Progenitor cell of endocrine pancreas (in vitro differentiated cells): ENCODE measurements around the gene MAPT. TPM values are rescaled to one million over a fixed set of nuclear protein-coding genes. Genes with fewer than 3 reads are reported as not detected.

ENCODE experiments used
- DNase-seq: peaks from one replicate; pipeline ENCODE4 v3.0.0; 2021; ENCODE audit warnings: low spot score; ENCODE audit not compliant: unreplicated experiment
- H3K27ac Mint-ChIP-seq: 2 replicates; pipeline ENCODE4 v1.8.0; 2021; ENCODE audit warnings: mild to moderate bottlenecking, moderate library complexity, mixed read lengths
- H3K27me3 Mint-ChIP-seq: 2 replicates; pipeline ENCODE4 v1.8.0; 2021; ENCODE audit warnings: mixed read lengths
- H3K36me3 Mint-ChIP-seq: 2 replicates; pipeline ENCODE4 v1.8.0; 2022; ENCODE audit warnings: mixed read lengths; ENCODE audit not compliant: insufficient read depth
- H3K4me1 Mint-ChIP-seq: 2 replicates; pipeline ENCODE4 v1.8.0; 2021; ENCODE audit warnings: low read depth, mixed read lengths
- H3K4me3 Mint-ChIP-seq: 2 replicates; pipeline ENCODE4 v1.8.0; 2021; ENCODE audit warnings: low read depth, mild to moderate bottlenecking, moderate library complexity, mixed read lengths
- H3K9me3 Mint-ChIP-seq: 2 replicates; pipeline ENCODE4 v1.8.0; 2021; ENCODE audit warnings: low read depth, mixed read lengths
- total RNA-seq: library from RNA; stranded (reverse); gene quantifications from 2 replicates; pipeline ENCODE4 v1.2.1, GENCODE V29; 2021
- TF ChIP-seq, protein P1 (sequence below): fragments of 200-600 bp; sonication (generic); IDR thresholded peaks from one replicate; pipeline ENCODE4 v1.5.0; 2021; ENCODE audit warnings: antibody characterized with exemption, mild to moderate bottlenecking; ENCODE audit not compliant: unreplicated experiment

The MAPT gene
- total RNA-seq, 1 donor from 2014 or later, result 2.5 TPM

DNA sequence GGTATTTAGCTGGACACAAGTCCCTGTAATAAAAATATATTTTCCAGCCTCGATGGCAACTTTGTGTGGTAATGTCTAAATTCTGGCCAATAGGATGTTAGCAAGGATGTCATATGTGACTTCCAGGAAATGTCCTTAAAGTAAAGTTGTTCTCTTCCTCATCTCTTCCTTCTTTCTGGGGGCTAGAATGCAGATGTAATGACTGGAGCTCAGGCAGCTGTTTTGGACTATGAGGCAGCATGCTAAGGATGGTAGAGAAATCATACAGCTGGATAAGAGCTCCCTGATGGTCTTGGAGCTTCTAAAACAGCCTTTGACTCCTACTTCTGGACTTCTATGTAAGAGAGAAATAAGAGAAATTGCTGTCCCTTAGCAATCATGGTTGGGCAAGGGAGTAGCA, 16.9 kb upstream of the MAPT start:
- H3K4me1 Mint-ChIP-seq, result no peaks in the 10 kb centered on the region
- H3K4me3 Mint-ChIP-seq, result no peak overlapping the region
- no peaks in the 10 kb centered on the region for H3K36me3 Mint-ChIP-seq
- H3K27ac Mint-ChIP-seq, result no peak overlapping the region
- TF ChIP-seq, protein P1, sequence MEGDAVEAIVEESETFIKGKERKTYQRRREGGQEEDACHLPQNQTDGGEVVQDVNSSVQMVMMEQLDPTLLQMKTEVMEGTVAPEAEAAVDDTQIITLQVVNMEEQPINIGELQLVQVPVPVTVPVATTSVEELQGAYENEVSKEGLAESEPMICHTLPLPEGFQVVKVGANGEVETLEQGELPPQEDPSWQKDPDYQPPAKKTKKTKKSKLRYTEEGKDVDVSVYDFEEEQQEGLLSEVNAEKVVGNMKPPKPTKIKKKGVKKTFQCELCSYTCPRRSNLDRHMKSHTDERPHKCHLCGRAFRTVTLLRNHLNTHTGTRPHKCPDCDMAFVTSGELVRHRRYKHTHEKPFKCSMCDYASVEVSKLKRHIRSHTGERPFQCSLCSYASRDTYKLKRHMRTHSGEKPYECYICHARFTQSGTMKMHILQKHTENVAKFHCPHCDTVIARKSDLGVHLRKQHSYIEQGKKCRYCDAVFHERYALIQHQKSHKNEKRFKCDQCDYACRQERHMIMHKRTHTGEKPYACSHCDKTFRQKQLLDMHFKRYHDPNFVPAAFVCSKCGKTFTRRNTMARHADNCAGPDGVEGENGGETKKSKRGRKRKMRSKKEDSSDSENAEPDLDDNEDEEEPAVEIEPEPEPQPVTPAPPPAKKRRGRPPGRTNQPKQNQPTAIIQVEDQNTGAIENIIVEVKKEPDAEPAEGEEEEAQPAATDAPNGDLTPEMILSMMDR, result no peak
- no peak for DNase-seq
- no peaks in the 10 kb centered on the region for H3K9me3 Mint-ChIP-seq
- peaks cover 31% of the 10 kb centered on the region for H3K27me3 Mint-ChIP-seq

DNA sequence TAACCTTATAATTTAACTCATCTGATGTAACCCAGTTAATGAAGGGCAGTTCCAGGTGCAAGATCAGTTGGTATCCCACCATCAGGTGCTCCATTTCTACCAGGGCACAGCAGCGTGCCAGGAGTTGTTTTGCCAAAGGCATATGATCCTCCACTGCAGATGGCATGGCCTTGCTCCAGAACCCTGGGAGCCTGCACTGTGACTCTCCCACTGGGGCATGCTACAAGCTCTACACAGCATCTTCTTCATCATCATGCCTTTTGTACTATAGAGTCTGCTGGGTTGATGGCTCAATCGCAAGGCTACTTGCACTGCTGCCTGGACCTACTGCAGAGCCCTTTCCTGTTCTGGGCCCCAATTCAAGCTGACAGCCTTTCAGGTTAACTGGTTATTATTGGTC, 11.3 kb upstream of the MAPT start:
- TF ChIP-seq, protein P1, result no peak
- no peak for DNase-seq
- Mint-ChIP-seq H3K27ac (no peak overlapping the region), H3K4me1 (no peaks in the 10 kb centered on the region), H3K9me3 (no peaks in the 10 kb centered on the region), H3K27me3 (peaks cover 34% of the 10 kb centered on the region), H3K36me3 (no peaks in the 10 kb centered on the region), H3K4me3 (no peak overlapping the region)

DNA sequence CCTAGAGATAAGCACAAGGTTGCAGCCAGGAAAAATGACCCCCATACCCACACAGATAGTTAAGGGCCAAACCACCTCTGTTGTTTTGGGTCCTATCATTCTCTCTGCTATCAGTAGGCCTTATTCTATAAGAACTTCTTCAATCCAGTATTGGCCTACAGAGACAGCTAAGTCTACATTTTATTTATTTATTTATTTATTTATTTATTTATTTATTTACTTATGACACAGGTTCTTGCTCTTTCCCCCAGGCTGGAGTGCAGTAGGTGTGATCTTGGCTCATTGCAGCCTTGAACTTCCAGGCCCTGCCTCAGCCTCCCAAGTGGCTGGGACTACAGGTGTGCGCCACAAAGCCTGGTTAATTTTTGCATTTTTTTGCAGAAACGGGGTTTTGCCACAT, 7.5 kb upstream of the MAPT start:
- no peak for DNase-seq
- Mint-ChIP-seq H3K4me3 (no peak overlapping the region), H3K4me1 (no peaks in the 10 kb centered on the region), H3K27me3 (peaks cover 51% of the 10 kb centered on the region), H3K9me3 (no peaks in the 10 kb centered on the region), H3K36me3 (no peaks in the 10 kb centered on the region), H3K27ac (no peak overlapping the region)
- TF ChIP-seq, protein P1, result no peak

DNA sequence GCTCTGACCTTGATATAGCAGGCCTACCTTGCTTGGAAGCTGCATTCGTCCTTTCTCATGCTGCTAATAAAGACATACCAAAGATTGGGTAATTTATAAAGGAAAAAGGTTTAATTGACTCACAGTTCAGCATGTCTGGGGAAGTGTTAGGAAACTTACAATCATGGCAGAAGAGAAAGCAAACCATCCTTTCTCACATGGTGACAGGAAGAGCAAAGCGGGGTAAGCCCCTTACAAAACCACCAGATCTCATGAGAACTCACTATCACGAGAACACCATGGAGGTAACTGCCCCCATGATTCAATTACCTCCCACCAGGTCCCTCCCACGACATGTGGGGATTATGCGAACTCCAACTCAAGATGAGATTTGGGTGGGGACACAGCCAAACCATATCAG, 6.0 kb upstream of the MAPT start:
- H3K36me3 Mint-ChIP-seq, result no peaks in the 10 kb centered on the region
- TF ChIP-seq, protein P1, result no peak
- no peaks in the 10 kb centered on the region for H3K4me1 Mint-ChIP-seq
- H3K27me3 Mint-ChIP-seq, result peaks cover 50% of the 10 kb centered on the region
- H3K9me3 Mint-ChIP-seq, result no peaks in the 10 kb centered on the region
- no peak overlapping the region for H3K27ac Mint-ChIP-seq
- DNase-seq, result no peak
- no peak overlapping the region for H3K4me3 Mint-ChIP-seq

DNA sequence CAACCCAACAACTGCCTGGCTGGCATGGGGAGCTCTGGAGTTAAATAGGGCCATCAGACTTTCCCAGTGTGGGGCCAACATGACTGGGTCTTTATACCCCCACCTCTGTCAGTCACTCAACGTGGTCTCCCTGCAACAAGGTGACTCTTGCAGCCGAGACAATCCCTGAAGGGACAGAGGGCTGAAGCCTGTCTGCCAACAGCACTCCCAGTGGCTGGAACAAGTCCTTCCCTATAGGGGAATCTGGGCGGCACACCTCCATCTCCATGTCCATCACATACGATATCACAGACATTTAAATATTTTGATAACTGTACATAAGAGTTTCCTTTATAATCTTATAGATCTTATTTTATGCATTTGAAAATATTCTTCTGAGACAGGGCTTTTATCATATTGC, 4.8 kb upstream of the MAPT start:
- peaks cover 44% of the 10 kb centered on the region for H3K27me3 Mint-ChIP-seq
- TF ChIP-seq, protein P1, result peak; percentile 47
- H3K4me1 Mint-ChIP-seq, result no peaks in the 10 kb centered on the region
- H3K4me3 Mint-ChIP-seq, result no peak overlapping the region
- no peak for DNase-seq
- H3K9me3 Mint-ChIP-seq, result no peaks in the 10 kb centered on the region
- H3K27ac Mint-ChIP-seq, result no peak overlapping the region
- no peaks in the 10 kb centered on the region for H3K36me3 Mint-ChIP-seq

DNA sequence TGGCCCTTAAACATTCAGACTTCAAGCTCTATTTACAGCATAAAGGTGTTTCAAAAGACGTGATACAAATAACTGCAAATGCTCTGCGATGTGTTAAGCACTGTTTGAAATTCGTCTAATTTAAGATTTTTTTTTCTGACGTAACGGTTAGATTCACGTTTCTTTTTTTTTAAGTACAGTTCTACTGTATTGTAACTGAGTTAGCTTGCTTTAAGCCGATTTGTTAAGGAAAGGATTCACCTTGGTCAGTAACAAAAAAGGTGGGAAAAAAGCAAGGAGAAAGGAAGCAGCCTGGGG, 681 bp upstream of the MAPT start:
- DNase-seq, result no peak
- no peaks in the 10 kb centered on the region for H3K9me3 Mint-ChIP-seq
- peaks cover 61% of the 10 kb centered on the region for H3K27me3 Mint-ChIP-seq
- H3K4me1 Mint-ChIP-seq, result peaks cover 3% of the 10 kb centered on the region
- H3K27ac Mint-ChIP-seq, result peak overlapping the region; percentile 87
- H3K4me3 Mint-ChIP-seq, result peak overlapping the region; percentile 67
- H3K36me3 Mint-ChIP-seq, result no peaks in the 10 kb centered on the region
- TF ChIP-seq, protein P1, result no peak
